G401 (cell line): Measurements from ENCODE around the gene FAM32A. TPM values are rescaled to one million over a fixed set of nuclear protein-coding genes. Genes with fewer than 3 reads are reported as not detected.

Experiments used
- DNase-seq: peaks from one replicate; pipeline ENCODE4 v3.0.0-alpha.2; 2015; ENCODE audit warnings: low spot score
- in situ Hi-C: cut with HindIII; loops from 2 replicates; pipeline ENCODE4 v1.10.0; 2016; ENCODE audit warnings: low sequenced_read_pairs, mixed read lengths
- total RNA-seq: library from RNA; depleted of rRNA; stranded (reverse); fragments of >200 nt; shearing (Covaris generic); gene quantifications from 2 replicates; pipeline ENCODE4 v1.2.3, GENCODE V29; 2014; rRNA removed

The FAM32A gene
- total RNA-seq, 1 experiment from 2014 or later: 161 TPM

DNA sequence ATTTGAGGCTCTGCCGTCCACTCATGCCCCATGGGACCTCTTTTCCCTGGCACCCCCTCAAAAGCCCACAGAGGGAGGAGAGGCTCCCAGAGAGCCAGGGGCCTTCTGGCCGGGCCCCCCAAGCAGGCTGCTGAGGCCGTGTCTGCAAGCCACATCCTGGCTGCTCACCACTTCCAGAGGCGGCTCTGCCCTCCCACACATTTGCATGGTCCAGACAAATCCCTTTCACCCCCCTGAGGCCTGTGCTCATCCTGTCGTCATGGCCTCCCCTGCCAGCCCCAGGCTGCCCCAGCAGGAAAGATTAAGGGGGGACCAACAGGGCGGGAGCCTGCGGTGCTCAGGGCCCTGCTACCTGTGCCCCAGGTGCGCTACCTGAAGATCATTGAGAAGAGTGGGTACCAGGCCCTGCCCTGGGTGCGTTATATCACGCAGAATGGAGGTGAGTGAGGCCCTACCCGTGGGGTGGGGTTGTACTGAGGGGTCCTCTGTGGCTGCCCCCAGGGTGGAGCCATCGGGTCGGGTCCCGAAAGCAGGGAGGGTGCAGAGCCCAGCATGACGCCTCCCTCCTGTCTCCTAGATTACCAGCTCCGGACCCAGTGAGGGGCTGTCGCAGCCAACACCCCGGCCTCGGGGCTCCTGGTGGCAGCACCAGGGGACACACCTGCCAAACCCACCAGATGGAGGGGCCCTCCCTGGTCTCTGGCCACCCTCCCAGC lies 48.8 kb downstream of the FAM32A start:
- in situ Hi-C loops: loop anchor here (25.0 kb wide), 1 partner anchor 128 kb away; no protein-coding TSS in a partner anchor
- no peak for DNase-seq

DNA sequence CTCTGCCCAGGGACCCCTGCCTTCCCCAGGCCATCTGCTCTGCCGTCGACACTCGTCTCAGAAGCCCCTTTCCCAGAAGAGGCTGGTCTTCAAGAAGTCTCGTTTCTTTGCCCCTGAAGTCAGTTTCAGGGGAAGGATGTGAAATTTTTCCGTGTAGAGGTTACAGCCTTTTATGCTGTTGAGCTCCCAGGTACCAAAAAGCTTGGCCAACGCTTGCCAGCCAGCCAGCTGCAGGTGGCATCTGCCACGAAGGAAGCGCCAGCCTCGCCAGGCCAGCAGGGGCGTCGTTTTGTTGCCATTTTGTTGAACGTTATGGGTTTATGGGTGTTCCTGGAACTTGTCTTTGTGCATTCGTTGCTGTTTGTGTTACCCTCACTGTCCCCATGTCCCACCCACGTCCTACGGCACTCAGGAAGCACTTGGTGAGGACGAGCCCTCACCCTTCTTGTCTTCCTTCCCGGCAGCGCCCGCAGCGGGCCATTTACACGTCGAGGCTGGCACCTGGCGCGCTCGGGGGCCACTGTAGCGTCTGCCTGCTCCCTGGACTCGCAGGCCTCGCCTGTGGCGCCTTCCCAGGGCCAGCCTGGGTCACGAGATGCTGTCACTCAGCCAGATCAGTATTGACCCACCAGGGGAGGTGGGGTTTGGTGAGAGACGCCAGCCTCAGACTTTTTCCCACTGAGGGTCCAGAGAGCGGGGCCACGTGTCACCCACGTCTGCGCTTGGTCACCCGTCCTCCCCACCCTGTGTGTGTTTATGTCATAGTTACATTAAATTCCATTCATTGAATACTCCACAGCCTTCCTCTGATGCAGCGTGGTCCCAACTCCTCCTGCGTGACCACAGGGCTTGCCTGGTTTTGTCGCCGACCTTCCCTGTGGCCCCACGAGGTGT lies 49.6 kb downstream of the FAM32A start:
- in situ Hi-C loops: loop anchor here (25.0 kb wide), 1 partner anchor 128 kb away; no protein-coding TSS in a partner anchor
- DNase-seq: no peak

DNA sequence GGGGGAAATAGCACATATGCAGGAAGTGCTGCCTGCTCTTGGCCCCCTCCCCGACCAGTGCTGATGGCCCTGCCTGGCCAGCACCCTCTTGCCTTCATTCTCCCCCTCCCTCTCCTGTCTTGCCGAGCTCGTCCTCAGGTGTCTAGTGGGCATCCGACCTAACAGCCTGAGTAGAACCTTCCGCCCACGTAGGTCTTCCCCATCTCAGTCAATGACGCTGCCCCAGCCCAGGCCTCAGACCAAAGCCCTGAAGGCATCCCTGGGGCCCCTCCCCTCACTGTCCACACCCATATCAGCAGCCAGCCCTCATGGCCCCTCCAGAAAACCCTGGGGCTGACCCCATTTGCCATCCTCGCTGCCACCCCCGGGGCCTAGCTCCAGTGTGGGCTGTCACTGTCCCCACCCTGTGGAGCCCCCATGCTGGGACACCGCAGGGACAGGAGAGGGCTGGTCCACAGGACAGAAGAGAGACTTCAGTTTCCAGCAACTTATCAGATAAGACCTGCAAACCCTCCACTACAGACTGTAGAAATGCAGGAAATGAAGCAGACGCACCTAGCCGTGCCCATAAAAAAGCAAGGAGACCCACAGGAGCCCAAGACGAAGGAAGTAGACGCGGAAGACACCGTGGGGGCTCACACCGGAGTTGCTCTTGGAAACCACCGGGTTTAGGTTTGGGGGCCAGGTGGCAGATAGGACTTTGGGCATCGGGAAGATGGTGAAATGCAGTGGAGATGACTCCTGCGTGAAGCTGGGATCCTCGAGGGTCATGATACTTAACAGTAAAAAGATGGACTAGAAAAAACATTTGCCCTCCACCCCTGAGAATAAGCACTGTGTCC lies 50.8 kb downstream of the FAM32A start:
- in situ Hi-C loops: loop anchor here (25.0 kb wide), 1 partner anchor 126 kb away; no protein-coding TSS in a partner anchor
- no peak for DNase-seq

Other genes with a start within 250 kb of the FAM32A start
- not detected in 2 replicates for gene OR10H4, start 236.4 kb upstream of the FAM32A start, total RNA-seq
- 367 and 385 TPM in 2 replicates for gene TPM4, start 108.9 kb upstream of the FAM32A start, total RNA-seq
- gene RAB8A, start 73.5 kb upstream of the FAM32A start, total RNA-seq: 92.9 and 111 TPM in 2 replicates
- gene HSH2D, start 41.7 kb upstream of the FAM32A start, total RNA-seq: not detected in 2 replicates
- not detected in 2 replicates for gene CIB3, start 11.9 kb upstream of the FAM32A start, total RNA-seq
- 91.4 and 95.6 TPM in 2 replicates for gene AP1M1, start 12.5 kb downstream of the FAM32A start, total RNA-seq
- 4.8 TPM in 1 of 2 replicates, not detected in the other for gene KLF2, start 139.4 kb downstream of the FAM32A start, total RNA-seq